PFSK-1 (cell line): ENCODE results near the gene LYPD6B.

Experiments
- FOXP2 ChIP-seq: optimal IDR thresholded peaks from 2 replicates; pipeline ENCODE3; 2011; ENCODE audit warnings: borderline replicate concordance, control low read depth, inconsistent platforms; ENCODE audit not compliant: insufficient read depth; ENCODE audit errors: extremely low read length, extremely low read depth
- POLR2AphosphoS5 ChIP-seq: IDR thresholded peaks from 2 replicates; pipeline ENCODE4 v1.6.1; 2012; ENCODE audit warnings: low read depth, mild to moderate bottlenecking, control low read depth, low read length, moderate library complexity
- SIN3A ChIP-seq: IDR thresholded peaks from 2 replicates; pipeline ENCODE4 v1.6.1; 2012; ENCODE audit warnings: mild to moderate bottlenecking, low read length, moderate library complexity, borderline replicate concordance; ENCODE audit not compliant: insufficient read depth
- TAF1 ChIP-seq: IDR thresholded peaks from 2 replicates; pipeline ENCODE4 v1.6.1; 2012; ENCODE audit warnings: low read length, control low read depth, borderline replicate concordance; ENCODE audit not compliant: insufficient read depth
- TF ChIP-seq, protein P1 (sequence below), 2 experiments: IDR thresholded peaks; 2 replicates each; pipeline versions ENCODE4 v1.6.1 to v1.8.0; 2011 to 2012; ENCODE audit warnings: low read depth in 2 of 2, low read length in 2 of 2, control low read depth in 1 of 2, inconsistent platforms in 1 of 2, mild to moderate bottlenecking in 1 of 2, moderate library complexity in 1 of 2; ENCODE audit not compliant: insufficient read depth in 1 of 2

Gene LYPD6B

DNA sequence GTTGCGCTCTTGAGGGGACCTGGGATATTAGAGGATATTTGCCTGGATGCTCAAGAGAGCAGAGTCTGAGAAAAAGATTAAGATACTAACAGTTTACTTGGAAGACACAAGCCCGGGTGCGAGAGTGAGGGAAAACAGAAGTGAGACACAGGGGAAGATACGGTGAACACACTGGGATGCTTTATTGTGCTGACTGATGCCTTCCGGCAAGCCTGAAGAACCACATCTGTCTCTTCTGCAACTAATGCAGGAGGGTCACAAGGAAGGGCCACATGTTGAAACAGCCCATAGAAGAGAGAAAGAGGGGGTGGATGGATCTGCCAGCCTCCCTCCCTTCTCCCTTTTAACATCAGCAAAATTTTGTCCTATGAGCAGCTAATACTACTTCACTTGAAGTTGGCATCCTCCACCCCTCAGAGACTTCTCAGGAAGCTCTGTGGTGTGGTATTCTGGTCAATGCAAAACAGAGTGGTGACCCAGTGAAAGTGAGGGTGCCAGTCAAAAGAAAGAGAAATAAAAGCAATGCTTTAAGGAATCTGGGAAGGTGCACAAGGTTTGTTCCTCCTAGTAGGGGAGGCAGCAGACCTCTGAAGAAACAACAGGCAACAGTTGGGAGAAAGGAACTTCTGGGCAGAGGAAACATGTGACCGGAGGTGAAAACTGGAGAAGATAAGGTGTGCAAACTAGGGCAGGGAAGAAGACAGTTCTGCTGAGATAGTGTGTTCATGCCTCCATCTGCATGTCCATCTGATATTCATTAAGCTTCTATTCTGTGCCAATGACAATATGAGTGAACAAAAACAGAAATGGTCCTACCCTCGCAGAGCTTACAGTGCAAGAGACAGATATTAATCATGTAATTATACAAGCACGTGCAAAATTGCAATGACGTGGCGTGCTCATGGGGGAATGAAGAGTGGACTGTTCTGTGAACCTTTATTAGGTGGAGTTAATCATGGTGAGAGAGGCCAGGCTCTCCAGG is 107.1 kb downstream of the LYPD6B start:
- TF ChIP-seq SIN3A (no peak), POLR2AphosphoS5 (no peak), FOXP2 (no peak), TAF1 (no peak)
- TF ChIP-seq, protein P1, sequence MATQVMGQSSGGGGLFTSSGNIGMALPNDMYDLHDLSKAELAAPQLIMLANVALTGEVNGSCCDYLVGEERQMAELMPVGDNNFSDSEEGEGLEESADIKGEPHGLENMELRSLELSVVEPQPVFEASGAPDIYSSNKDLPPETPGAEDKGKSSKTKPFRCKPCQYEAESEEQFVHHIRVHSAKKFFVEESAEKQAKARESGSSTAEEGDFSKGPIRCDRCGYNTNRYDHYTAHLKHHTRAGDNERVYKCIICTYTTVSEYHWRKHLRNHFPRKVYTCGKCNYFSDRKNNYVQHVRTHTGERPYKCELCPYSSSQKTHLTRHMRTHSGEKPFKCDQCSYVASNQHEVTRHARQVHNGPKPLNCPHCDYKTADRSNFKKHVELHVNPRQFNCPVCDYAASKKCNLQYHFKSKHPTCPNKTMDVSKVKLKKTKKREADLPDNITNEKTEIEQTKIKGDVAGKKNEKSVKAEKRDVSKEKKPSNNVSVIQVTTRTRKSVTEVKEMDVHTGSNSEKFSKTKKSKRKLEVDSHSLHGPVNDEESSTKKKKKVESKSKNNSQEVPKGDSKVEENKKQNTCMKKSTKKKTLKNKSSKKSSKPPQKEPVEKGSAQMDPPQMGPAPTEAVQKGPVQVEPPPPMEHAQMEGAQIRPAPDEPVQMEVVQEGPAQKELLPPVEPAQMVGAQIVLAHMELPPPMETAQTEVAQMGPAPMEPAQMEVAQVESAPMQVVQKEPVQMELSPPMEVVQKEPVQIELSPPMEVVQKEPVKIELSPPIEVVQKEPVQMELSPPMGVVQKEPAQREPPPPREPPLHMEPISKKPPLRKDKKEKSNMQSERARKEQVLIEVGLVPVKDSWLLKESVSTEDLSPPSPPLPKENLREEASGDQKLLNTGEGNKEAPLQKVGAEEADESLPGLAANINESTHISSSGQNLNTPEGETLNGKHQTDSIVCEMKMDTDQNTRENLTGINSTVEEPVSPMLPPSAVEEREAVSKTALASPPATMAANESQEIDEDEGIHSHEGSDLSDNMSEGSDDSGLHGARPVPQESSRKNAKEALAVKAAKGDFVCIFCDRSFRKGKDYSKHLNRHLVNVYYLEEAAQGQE (IDR thresholded peaks at IDR 0.05; ENCODE audit: insufficient read depth in 1 of 2, low read depth in 2 of 2, low read length in 2 of 2), result no peak

DNA sequence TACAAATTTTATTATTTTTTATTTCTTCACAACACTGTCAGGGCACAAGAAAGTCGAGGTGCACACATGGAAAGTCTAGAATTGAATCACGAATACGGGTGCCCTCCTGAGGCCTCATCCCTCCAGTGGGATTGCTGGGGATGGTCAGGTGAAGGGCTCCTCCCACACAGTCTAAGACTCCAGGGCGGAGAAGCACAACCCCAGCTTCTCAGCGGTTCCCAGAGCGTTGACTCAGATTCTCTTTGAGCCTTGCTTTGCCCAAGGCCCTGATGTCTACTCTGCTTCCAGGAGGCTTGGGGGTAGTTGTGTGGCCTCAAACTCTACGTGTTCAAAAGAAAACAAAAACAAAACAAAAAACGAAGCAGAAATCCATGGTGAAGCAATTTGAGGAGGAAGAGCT is 108.4 kb downstream of the LYPD6B start:
- TF ChIP-seq TAF1 (no peak), POLR2AphosphoS5 (no peak), SIN3A (no peak), FOXP2 (no peak)
- TF ChIP-seq, protein P1 (IDR thresholded peaks at IDR 0.05; ENCODE audit: insufficient read depth in 1 of 2, low read depth in 2 of 2, low read length in 2 of 2), result no peak

DNA sequence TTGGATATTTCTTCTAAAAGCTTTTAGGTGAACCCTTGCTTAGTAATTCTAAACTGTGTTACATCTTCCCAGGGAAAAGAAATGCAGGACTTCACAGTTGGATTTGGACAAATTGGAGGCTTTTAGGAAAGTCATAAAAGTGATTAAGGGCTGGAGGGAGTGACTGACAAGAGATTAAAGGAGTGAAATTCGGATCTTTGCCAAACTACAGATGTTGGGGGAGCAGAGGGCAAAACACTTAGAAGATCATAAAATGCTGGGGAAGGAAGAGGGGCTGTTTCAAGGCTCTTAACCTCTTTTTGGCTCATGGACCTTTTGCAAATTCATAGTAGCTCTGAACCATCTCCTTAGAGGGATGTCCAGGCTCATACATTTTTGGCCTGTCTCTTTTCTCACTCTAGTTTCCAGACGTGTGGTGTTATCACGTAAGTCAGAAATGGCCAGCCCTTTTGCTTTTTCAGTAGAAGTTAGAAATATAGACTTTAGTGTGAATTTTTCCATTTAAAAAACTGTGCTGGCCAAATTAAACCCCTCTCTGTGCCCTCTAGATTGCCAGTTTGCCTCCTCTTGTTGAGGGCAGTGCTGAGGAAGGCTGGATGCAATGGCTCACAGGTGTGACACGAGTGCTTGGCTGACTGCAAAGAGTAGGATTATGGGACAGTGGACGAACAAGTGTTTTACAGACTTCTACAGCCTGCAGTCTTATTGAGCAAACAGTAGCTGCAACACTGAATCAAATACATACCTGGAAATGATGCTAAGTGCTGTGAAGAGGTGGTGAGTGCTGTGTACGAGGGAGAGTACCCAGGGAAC is 109.9 kb downstream of the LYPD6B start:
- TF ChIP-seq, protein P1 (IDR thresholded peaks at IDR 0.05; ENCODE audit: insufficient read depth in 1 of 2, low read depth in 2 of 2, low read length in 2 of 2), result no peak

DNA sequence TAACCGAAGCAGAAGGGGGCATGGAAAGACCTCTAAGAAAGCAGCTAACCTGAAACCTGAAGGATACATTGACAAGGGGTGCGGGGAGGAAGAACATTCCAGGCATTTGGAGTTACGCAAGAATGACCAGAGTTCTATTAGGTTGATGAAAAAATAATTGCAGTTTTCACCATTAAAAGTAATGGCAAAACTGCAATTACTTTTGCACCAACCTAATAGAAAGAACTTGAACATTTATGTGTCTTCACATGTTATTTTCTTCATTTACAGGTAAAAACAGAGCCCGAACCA is 110.5 kb downstream of the LYPD6B start:
- TF ChIP-seq TAF1 (no peak), SIN3A (no peak), POLR2AphosphoS5 (no peak), FOXP2 (no peak)
- TF ChIP-seq, protein P1 (IDR thresholded peaks at IDR 0.05; ENCODE audit: insufficient read depth in 1 of 2, low read depth in 2 of 2, low read length in 2 of 2), result no peak
